Coronary artery (tissue), 2 donors: Measurements from ENCODE around the gene AMIGO2.

Experiments
- DNase-seq: peaks from one replicate; pipeline ENCODE4 v3.0.0-alpha.2; 2017; ENCODE audit warnings: low spot score
- H3K27ac ChIP-seq, 2 donors: fragments of 200-600 bp; sonication (generic); one replicate each; pipeline ENCODE4 v1.5.1; 2016 to 2019
- H3K4me3 ChIP-seq: fragments of 200-600 bp; sonication (generic); 2 replicates; pipeline ENCODE4 v1.5.1; 2016; ENCODE audit warnings: mild to moderate bottlenecking, moderate library complexity
- TF ChIP-seq, protein P1 (sequence below): fragments of 200-600 bp; sonication (generic); IDR thresholded peaks from one replicate; pipeline ENCODE4 v1.5.1; 2019; ENCODE audit warnings: antibody characterized with exemption

AMIGO2 gene

DNA sequence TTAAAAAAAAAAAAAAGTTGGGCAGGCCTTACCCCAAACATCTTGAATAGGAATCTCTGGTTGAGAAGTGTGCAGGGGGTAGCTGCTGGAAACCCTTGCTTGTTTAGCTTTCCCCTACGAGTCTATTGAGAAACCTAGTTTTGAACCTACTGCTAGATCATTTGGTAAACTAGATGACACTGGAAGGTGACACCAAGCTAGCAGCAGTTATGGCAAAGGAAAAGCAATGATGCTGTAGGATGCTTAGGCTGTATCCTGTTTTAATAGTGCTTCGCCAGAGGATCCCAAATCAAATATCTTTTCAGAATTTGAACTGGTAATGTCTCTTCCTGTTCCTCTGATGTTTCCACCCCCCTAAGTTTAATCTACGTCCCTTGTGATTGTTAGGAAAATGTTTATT lies 5.8 kb downstream of the AMIGO2 start:
- no peak for DNase-seq
- TF ChIP-seq, protein P1, sequence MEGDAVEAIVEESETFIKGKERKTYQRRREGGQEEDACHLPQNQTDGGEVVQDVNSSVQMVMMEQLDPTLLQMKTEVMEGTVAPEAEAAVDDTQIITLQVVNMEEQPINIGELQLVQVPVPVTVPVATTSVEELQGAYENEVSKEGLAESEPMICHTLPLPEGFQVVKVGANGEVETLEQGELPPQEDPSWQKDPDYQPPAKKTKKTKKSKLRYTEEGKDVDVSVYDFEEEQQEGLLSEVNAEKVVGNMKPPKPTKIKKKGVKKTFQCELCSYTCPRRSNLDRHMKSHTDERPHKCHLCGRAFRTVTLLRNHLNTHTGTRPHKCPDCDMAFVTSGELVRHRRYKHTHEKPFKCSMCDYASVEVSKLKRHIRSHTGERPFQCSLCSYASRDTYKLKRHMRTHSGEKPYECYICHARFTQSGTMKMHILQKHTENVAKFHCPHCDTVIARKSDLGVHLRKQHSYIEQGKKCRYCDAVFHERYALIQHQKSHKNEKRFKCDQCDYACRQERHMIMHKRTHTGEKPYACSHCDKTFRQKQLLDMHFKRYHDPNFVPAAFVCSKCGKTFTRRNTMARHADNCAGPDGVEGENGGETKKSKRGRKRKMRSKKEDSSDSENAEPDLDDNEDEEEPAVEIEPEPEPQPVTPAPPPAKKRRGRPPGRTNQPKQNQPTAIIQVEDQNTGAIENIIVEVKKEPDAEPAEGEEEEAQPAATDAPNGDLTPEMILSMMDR: no peak
- Histone ChIP-seq H3K27ac (no peak overlapping the region), H3K4me3 (no peak overlapping the region)

DNA sequence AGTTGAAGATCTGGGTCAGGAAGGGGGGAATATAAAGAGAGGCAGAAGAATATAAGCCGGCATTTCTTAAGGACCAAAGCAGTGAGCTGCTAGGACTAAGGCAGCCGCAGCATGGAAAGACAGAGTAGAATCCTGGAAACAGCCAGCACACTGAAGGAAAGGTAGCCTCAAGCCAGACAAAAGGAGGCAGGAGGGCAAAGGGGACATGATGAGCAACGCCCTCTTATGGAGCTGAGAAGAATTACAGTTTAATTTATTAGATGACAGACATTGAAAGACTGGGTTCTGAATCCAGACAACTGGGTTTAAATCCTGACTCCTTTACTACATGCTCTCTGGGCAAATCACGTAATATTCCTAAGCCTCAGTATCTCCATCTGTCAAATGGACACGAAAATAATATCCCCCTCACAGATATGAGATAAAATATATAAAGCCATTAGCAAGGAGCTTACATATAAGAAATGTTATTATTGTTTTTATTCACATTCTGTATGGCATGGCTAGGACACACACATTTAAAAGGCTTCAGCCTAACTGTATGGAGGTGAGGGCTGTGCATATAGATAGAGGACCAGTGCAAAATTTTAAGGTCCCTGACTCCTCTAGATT lies 8.4 kb downstream of the AMIGO2 start:
- no peak for DNase-seq
- TF ChIP-seq, protein P1: no peak
- Histone ChIP-seq H3K27ac (no peak overlapping the region), H3K4me3 (no peak overlapping the region)

DNA sequence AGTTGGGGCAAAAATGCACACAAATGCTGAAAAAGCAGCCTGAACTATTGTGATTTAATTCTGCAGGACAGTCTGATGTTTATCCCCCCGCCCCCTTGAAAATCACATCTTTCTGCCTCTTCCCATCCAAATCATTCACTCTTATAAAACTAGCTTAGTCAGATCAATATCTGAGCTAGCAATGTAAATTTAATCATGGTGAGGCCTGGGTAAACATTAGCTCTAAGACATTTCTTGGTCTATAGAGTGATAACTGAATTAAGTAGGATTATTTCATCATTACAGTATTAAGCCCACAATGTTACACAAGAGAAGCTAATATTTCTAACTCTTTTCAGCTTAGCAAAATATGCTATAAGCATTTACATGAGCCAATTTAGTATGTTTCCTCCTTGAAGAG lies 9.4 kb downstream of the AMIGO2 start:
- Histone ChIP-seq H3K27ac (no peak overlapping the region), H3K4me3 (no peak overlapping the region)
- TF ChIP-seq, protein P1: no peak
- DNase-seq: no peak

DNA sequence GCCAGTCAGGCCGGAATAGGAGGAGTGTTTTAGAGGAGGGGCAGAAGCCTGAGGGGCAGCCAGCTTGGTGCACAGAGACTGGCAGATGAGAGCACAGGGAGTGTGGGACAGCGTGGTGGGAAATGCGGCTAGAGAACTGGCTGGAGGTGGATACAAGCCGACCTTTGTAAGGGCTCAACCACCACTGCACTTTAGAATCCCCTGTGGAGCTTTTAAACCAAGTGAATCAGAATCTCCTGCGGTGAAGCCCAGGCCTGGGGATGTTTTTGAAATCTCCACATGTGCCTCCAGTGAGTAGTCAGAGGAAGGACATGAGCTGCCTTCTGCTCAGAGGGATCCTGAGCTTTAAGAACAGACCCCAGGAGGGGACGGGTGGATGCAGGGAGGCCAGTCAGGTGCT lies 11.2 kb downstream of the AMIGO2 start:
- DNase-seq: no peak
- Histone ChIP-seq H3K27ac (no peak overlapping the region), H3K4me3 (no peak overlapping the region)
- TF ChIP-seq, protein P1: no peak

DNA sequence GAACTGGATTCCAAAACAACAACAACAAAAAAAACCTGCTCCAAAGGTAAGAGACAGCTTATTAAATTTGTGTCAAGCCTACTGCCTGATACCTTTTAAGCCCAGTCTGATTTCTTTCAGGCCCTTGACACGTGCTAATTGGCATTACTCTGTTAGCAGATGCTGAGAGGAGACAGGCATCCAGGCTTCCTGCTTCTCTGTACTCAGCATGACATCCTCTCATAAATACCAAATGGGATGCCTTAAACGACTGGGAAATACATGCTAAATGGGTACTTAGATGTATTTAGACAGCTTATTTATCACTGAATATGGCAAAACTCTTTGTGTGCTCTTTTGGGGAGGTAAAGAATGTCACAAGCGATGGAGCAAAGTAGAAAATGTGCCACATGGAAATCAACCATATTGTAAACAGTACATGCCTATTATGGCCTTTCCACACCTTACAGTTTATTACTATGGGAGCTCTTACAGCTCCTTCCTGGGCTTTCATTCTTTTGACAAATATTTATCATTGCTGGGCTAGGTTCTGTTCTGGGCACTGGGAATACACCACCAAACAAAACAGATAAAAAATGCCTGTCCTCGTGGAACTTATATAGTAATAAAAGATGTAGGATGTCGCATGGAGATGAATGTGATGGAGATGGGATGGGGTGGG lies 11.9 kb downstream of the AMIGO2 start:
- no peak overlapping the region for H3K27ac ChIP-seq
- no peak overlapping the region for H3K4me3 ChIP-seq
- DNase-seq: no peak
- TF ChIP-seq, protein P1: no peak

DNA sequence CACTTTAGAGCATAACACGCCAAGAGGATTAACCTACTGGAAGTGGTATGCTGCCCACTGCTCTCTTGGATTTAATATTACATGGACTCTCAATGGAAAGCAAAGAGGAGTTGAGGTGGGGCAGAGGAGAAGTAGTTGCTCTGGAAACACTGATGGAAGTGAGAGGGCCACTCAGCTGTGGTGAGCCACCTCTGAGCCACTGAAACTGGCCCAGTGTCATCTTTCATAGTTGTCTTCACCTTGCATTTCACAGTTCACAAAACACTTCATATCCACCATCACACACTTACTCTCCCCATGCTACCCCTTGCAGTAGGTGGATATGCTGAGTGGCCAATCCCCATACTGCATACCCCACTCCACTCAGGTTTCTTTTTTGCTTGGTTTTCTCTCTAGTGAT lies 12.6 kb downstream of the AMIGO2 start:
- Histone ChIP-seq H3K4me3 (no peak overlapping the region), H3K27ac (peak overlapping the region; percentile 68 to 79)

More for the DNA sequence above, 12.6 kb downstream of the AMIGO2 start:
- no peak for DNase-seq
- TF ChIP-seq, protein P1: no peak
